Measurements from ENCODE around the gene SYT6. TPM values are rescaled to one million over a fixed set of nuclear protein-coding genes. Genes with fewer than 3 reads are reported as not detected.

SYT6 gene
- total and polyA plus RNA-seq, 7 donors = 0.32 to 1.9 (median 0.46) TPM; not detected in 3

- Histone ChIP-seq H3K9me3 (no peaks in the 10 kb centered on the region), H3K27ac (no peak overlapping the region), H3K4me1 (peaks cover 0 to 12% (median 0%) of the 10 kb centered on the region in 4 donors), H3K4me3 (no peak overlapping the region), H3K27me3 (no peaks in the 10 kb centered on the region), H3K36me3 (no peaks in the 10 kb centered on the region)
- 69 to 88% methylated on average over 2 of the region's 2 CpGs for WGBS, 2 donors
- intact Hi-C loops (cut with DNase I) = no loop called here
- no peak for DNase-seq
- TF ChIP-seq POLR2AphosphoS5 (IDR thresholded peaks at IDR 0.05) (no peak), POLR2A (IDR thresholded peaks at IDR 0.05) (no peak), EP300 (IDR thresholded peaks at IDR 0.05) (no peak)
- TF ChIP-seq, protein P1, sequence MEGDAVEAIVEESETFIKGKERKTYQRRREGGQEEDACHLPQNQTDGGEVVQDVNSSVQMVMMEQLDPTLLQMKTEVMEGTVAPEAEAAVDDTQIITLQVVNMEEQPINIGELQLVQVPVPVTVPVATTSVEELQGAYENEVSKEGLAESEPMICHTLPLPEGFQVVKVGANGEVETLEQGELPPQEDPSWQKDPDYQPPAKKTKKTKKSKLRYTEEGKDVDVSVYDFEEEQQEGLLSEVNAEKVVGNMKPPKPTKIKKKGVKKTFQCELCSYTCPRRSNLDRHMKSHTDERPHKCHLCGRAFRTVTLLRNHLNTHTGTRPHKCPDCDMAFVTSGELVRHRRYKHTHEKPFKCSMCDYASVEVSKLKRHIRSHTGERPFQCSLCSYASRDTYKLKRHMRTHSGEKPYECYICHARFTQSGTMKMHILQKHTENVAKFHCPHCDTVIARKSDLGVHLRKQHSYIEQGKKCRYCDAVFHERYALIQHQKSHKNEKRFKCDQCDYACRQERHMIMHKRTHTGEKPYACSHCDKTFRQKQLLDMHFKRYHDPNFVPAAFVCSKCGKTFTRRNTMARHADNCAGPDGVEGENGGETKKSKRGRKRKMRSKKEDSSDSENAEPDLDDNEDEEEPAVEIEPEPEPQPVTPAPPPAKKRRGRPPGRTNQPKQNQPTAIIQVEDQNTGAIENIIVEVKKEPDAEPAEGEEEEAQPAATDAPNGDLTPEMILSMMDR (IDR thresholded peaks at IDR 0.05) = no peak
Observed at GRCh38 chr1:114178936-114179335, 25.3 kb upstream of the SYT6 start.

GRCh38 chr1:114177282-114177681 lies 23.6 kb upstream of the SYT6 start:
- peaks cover 0 to 12% (median 0%) of the 10 kb centered on the region in 4 donors for H3K4me1 ChIP-seq
- TF ChIP-seq POLR2A (IDR thresholded peaks at IDR 0.05) (no peak), EP300 (IDR thresholded peaks at IDR 0.05) (no peak), POLR2AphosphoS5 (IDR thresholded peaks at IDR 0.05) (no peak)
- TF ChIP-seq, protein P1 (IDR thresholded peaks at IDR 0.05) = no peak
- intact Hi-C loops (cut with DNase I) = no loop called here
- no peak overlapping the region for H3K4me3 ChIP-seq
- H3K27ac ChIP-seq = no peak overlapping the region
- H3K27me3 ChIP-seq = no peaks in the 10 kb centered on the region
- no peaks in the 10 kb centered on the region for H3K9me3 ChIP-seq
- H3K36me3 ChIP-seq = no peaks in the 10 kb centered on the region
- DNase-seq = no peak

DNA sequence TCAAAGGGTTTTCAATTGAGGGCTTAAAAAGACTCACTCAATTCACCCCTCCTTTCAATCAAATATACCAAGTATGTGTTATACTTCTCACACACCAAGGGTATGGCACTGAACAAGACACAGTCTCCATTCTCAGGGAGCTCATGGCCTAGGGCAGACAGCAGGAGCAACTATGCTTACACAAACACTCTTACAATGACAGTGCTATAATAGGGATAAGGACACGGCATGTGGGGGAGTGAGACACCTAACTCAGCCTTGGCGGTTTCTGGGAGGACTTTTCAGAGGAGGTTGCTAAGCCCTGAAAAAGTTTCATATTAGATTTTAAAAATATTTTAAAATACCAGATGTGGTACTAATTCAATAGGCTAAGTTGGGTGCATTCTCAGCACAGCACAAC lies 22.7 kb upstream of the SYT6 start:
- Histone ChIP-seq H3K9me3 (no peaks in the 10 kb centered on the region), H3K36me3 (no peaks in the 10 kb centered on the region), H3K4me3 (no peak overlapping the region), H3K4me1 (peaks cover 0 to 12% (median 0%) of the 10 kb centered on the region in 4 donors), H3K27me3 (no peaks in the 10 kb centered on the region), H3K27ac (no peak overlapping the region)
- no peak for DNase-seq
- 87 to 88% methylated on average over 2 of the region's 2 CpGs for WGBS, 2 donors
- intact Hi-C loops (cut with DNase I) = no loop called here
- TF ChIP-seq, protein P1 (IDR thresholded peaks at IDR 0.05) = no peak

DNA sequence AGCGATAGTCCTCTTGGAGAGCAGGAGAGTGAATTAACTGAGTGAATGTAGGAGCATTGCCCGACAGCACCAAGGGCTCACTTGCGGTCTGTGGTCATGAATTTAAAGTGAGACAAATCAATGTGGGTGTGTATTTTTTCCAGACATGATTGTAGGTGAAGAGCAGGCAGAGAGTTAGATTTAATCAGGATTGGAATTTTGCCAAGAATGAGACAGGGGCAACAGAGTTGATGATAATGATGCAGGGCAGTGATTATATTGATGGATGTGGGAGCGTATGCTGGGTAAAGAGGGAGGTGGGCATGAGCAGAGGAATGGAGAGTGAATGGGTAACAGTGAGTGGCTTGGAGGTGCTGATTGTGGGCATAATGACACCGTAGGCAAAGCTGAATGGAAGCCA lies 20.0 kb upstream of the SYT6 start:
- H3K27me3 ChIP-seq = no peaks in the 10 kb centered on the region
- DNase-seq = no peak
- H3K27ac ChIP-seq = no peak overlapping the region
- H3K36me3 ChIP-seq = no peaks in the 10 kb centered on the region
- 76 to 85% methylated on average over 5 of the region's 5 CpGs for WGBS, 2 donors
- TF ChIP-seq POLR2AphosphoS5 (IDR thresholded peaks at IDR 0.05) = no peak
- no peak for TF ChIP-seq POLR2A (IDR thresholded peaks at IDR 0.05)
- no peak for TF ChIP-seq EP300 (IDR thresholded peaks at IDR 0.05)
- TF ChIP-seq, protein P1 (IDR thresholded peaks at IDR 0.05) = no peak
- intact Hi-C loops (cut with DNase I) = no loop called here
- H3K4me3 ChIP-seq = no peak overlapping the region
- H3K4me1 ChIP-seq = peaks cover 0 to 12% (median 0%) of the 10 kb centered on the region in 4 donors
- no peaks in the 10 kb centered on the region for H3K9me3 ChIP-seq

- no peak overlapping the region for H3K4me3 ChIP-seq
- intact Hi-C loops (cut with DNase I) = no loop called here
Observed at GRCh38 chr1:114169509-114169908, 15.8 kb upstream of the SYT6 start.

More at GRCh38 chr1:114169509-114169908, 15.8 kb upstream of the SYT6 start:
- Histone ChIP-seq H3K27me3 (no peaks in the 10 kb centered on the region), H3K9me3 (no peaks in the 10 kb centered on the region), H3K4me1 (no peaks in the 10 kb centered on the region), H3K27ac (no peak overlapping the region), H3K36me3 (no peaks in the 10 kb centered on the region)
- TF ChIP-seq, protein P1 (IDR thresholded peaks at IDR 0.05) = no peak
- TF ChIP-seq POLR2AphosphoS5 (IDR thresholded peaks at IDR 0.05) (no peak), POLR2A (IDR thresholded peaks at IDR 0.05) (no peak), EP300 (IDR thresholded peaks at IDR 0.05) (no peak)
- no peak for DNase-seq
- WGBS, 2 donors = 83 to 87% methylated on average over 3 of the region's 3 CpGs
